HepG2 (cell line): ENCODE measurements around the gene BRCA1. TPM values are rescaled to one million over a fixed set of nuclear protein-coding genes. Genes with fewer than 3 reads are reported as not detected.

ENCODE experiments used
- ATAC-seq: fragments of 200-7000 bp; cut with Tn5 transposase; 3 replicates; pipeline ENCODE4 v1.9.1; 2020; ENCODE audit warnings: mild to moderate bottlenecking, moderate library complexity
- BruUV-seq: library from RNA; stranded (reverse); fragments of 400-500 nt; replicated peaks from 2 replicates; lab custom pipeline; 2021; lab: Mats Ljungman, UMichigan
- CTCF ChIA-PET: fragments of 300-600 bp; formaldehyde crosslinking; extraction: SDS; loops from one replicate; lab custom pipeline; 2021; ENCODE audit warnings: low total read pairs, inconsistent platforms, low intra/inter-chr PET ratio; lab: Yijun Ruan, JAX
- POLR2A ChIA-PET: fragments of 350-600 bp; sonication (Branson Sonifier 250); formaldehyde crosslinking; loops from one replicate; lab custom pipeline; 2020; ENCODE audit warnings: antibody characterized with exemption, inconsistent platforms; lab: Yijun Ruan, JAX
- DNase-seq: peaks from one replicate; pipeline ENCODE4 v3.0.0-alpha.2; 2015; ENCODE audit warnings: low spot score
- FAIRE-seq: peaks from 3 replicates; lab custom pipeline; 2011; peaks lifted over from hg19 to GRCh38; lab: Jason Lieb, UNC
- H2AFZ ChIP-seq: one replicate; pipeline ENCODE4 v1.6.1; 2011; ENCODE audit warnings: low read length, inconsistent platforms
- H3K27ac ChIP-seq: fragments of 300-600 bp; 3 replicates; pipeline ENCODE4 v1.8.0; 2011; ENCODE audit warnings: mixed run types, mild to moderate bottlenecking, mixed read lengths, low read length, inconsistent platforms; ENCODE audit not compliant: insufficient read depth; ENCODE audit errors: extremely low read length
- H3K27me3 ChIP-seq, 2 experiments: fragments of 200-600 bp in 1 of 2; 2 replicates in 1 of 2; 3 replicates in 1 of 2; pipeline versions ENCODE4 v1.6.0 to v1.8.0; 2011; ENCODE audit warnings: low read length in 2 of 2, mild to moderate bottlenecking in 2 of 2, moderate library complexity in 2 of 2, inconsistent platforms in 1 of 2; ENCODE audit not compliant: insufficient read depth in 2 of 2, control insufficient read depth in 1 of 2
- H3K36me3 ChIP-seq, 2 experiments: fragments of 200-600 bp in 1 of 2; replicated peaks in 1 of 2; 2 replicates in 1 of 2; 3 replicates in 1 of 2; pipeline versions ENCODE4 v1.5.1 to v1.8.0; 2011; ENCODE audit warnings: low read length in 2 of 2, inconsistent platforms in 1 of 2; ENCODE audit not compliant: insufficient read depth in 2 of 2, control insufficient read depth in 1 of 2
- H3K4me1 ChIP-seq: 2 replicates; pipeline ENCODE4 v1.5.1; 2012; ENCODE audit warnings: low read length, inconsistent platforms; ENCODE audit not compliant: insufficient read depth
- H3K4me2 ChIP-seq: 2 replicates; pipeline ENCODE4 v1.6.0; 2011; ENCODE audit warnings: low read depth, low read length, inconsistent platforms
- H3K4me3 ChIP-seq, 3 experiments: fragments of 200-600 bp in 1 of 3; sonication (generic), shearing (Covaris generic) in 1 of 3; replicated peaks in 1 of 3; 2 replicates each; pipeline ENCODE4 v1.5.1; 2011 to 2016; ENCODE audit warnings: low read length in 3 of 3, inconsistent platforms in 2 of 3, low read depth in 2 of 3, mild to moderate bottlenecking in 2 of 3, control low read depth in 1 of 3, mixed read lengths in 1 of 3; ENCODE audit not compliant: insufficient read depth in 1 of 3
- H3K79me2 ChIP-seq: one replicate; pipeline ENCODE4 v1.6.1; 2011; ENCODE audit warnings: low read length, inconsistent platforms; ENCODE audit not compliant: insufficient read depth
- H3K9ac ChIP-seq: 2 replicates; pipeline ENCODE4 v1.6.0; 2011; ENCODE audit warnings: mild to moderate bottlenecking, low read depth, low read length, inconsistent platforms; ENCODE audit not compliant: insufficient read depth
- H3K9me3 ChIP-seq: 2 replicates; pipeline ENCODE4 v1.5.1; 2012; ENCODE audit warnings: mild to moderate bottlenecking, low read length
- H4K20me1 ChIP-seq: 2 replicates; pipeline ENCODE4 v1.6.0; 2011; ENCODE audit warnings: inconsistent platforms, mild to moderate bottlenecking, low read length, moderate library complexity; ENCODE audit not compliant: insufficient read depth
- ATF7 ChIP-seq, 2 experiments: fragments of 450-650 bp in 1 of 2; sonication (generic) in 1 of 2; formaldehyde crosslinking in 1 of 2; IDR thresholded peaks; 2 replicates each; pipeline versions ENCODE4 v1.4.0 to v1.6.1; 2016 to 2020; ENCODE audit warnings: antibody characterized with exemption in 1 of 2, mild to moderate bottlenecking in 1 of 2, missing genetic modification reagents in 1 of 2
- CSRNP1 ChIP-seq: sonication (generic); formaldehyde crosslinking; IDR thresholded peaks from 2 replicates; pipeline ENCODE4 v1.8.1; 2023; ENCODE audit warnings: mild to moderate bottlenecking, missing genetic modification reagents
- MED1 ChIP-seq: sonication (generic); formaldehyde crosslinking; IDR thresholded peaks from 2 replicates; pipeline ENCODE4 v1.4.0; 2020; ENCODE audit warnings: missing genetic modification reagents
- NFKBIZ ChIP-seq: IDR thresholded peaks from 2 replicates; pipeline ENCODE4 v1.6.1; 2018; ENCODE audit warnings: missing genetic modification reagents, missing compliant biosample characterization
- TOPORS ChIP-seq: sonication (generic); formaldehyde crosslinking; IDR thresholded peaks from 2 replicates; pipeline ENCODE4 v1.8.0; 2023; ENCODE audit warnings: mild to moderate bottlenecking, missing genetic modification reagents
- ZBTB38 ChIP-seq: sonication (generic); formaldehyde crosslinking; IDR thresholded peaks from 2 replicates; pipeline ENCODE4 v1.5.1; 2020; ENCODE audit warnings: mild to moderate bottlenecking, missing genetic modification reagents
- ZC3H4 ChIP-seq: sonication (generic); formaldehyde crosslinking; IDR thresholded peaks from 2 replicates; pipeline ENCODE4 v1.4.0; 2020; ENCODE audit warnings: missing genetic modification reagents, borderline replicate concordance
- ZFP62 ChIP-seq: sonication (generic); formaldehyde crosslinking; IDR thresholded peaks from 2 replicates; pipeline ENCODE4 v1.4.0; 2020; ENCODE audit warnings: missing genetic modification reagents
- ZKSCAN5 ChIP-seq: sonication (generic); formaldehyde crosslinking; IDR thresholded peaks from 2 replicates; pipeline ENCODE4 v1.5.1; 2020; ENCODE audit warnings: mild to moderate bottlenecking, missing genetic modification reagents
- ZNF17 ChIP-seq: sonication (generic); formaldehyde crosslinking; IDR thresholded peaks from 2 replicates; pipeline ENCODE4 v1.5.0; 2020; ENCODE audit warnings: mild to moderate bottlenecking, missing genetic modification reagents
- ZNF501 ChIP-seq: sonication (generic); formaldehyde crosslinking; IDR thresholded peaks from 2 replicates; pipeline ENCODE4 v1.5.1; 2020; ENCODE audit warnings: mild to moderate bottlenecking, moderate library complexity, missing genetic modification reagents
- ZNF772 ChIP-seq: sonication (generic); formaldehyde crosslinking; IDR thresholded peaks from 2 replicates; pipeline ENCODE4 v1.5.0; 2020; ENCODE audit warnings: mild to moderate bottlenecking, missing genetic modification reagents
- WGBS: methylation state at CpG from one replicate; pipeline ENCODE4 v1.1.6; 2017; ENCODE audit warnings: low lambda C conversion rate; 5-methylcytosine and 5-hydroxymethylcytosine counted together
- in situ Hi-C: cut with HindIII; loops from 2 replicates; pipeline ENCODE4 v1.10.0; 2017; ENCODE audit warnings: low pct_unique_long_range_greater_than_20kb; ENCODE audit not compliant: extremely low pct_ligation_motif_present
- intact Hi-C: fragments of 100-400 bp; cut with micrococcal nuclease; formaldehyde crosslinking; loops from one replicate; pipeline ENCODE4 v1.10.0; 2022; ENCODE audit not compliant: unreplicated experiment
- polyA plus RNA-seq, 8 experiments: library from polyadenylated mRNA; depleted of rRNA in 3 of 8; stranded (reverse) in 7 of 8; unstranded in 1 of 8; fragments of >200 nt; fragmentation: Illumina TruSeq in 4 of 8; extraction: Trizol in 4 of 8; gene quantifications; 2 replicates each; pipeline versions ENCODE4 v1.2.1 to v1.2.3, GENCODE V29; 2011 to 2016; ENCODE audit warnings: low read depth in 4 of 8, missing spikeins in 1 of 8, mixed read lengths in 1 of 8; ENCODE audit not compliant: insufficient read depth in 1 of 8
- total RNA-seq, 5 experiments: library from RNA; depleted of rRNA; stranded (reverse); fragments of >200 nt; fragmentation: Illumina TruSeq; extraction: Trizol; gene quantifications; 2 replicates each; pipeline ENCODE4 v1.2.3, GENCODE V29; 2016; ENCODE audit warnings: low read depth in 1 of 5
- TF ChIP-seq, protein P1 (sequence below): sonication (generic); formaldehyde crosslinking; IDR thresholded peaks from 2 replicates; pipeline ENCODE4 v1.8.1; 2023; ENCODE audit warnings: missing genetic modification reagents, inconsistent platforms, borderline replicate concordance
- TF ChIP-seq, protein P2 (sequence below): sonication (generic); formaldehyde crosslinking; IDR thresholded peaks from 2 replicates; pipeline ENCODE4 v1.4.0; 2020; ENCODE audit warnings: missing genetic modification reagents
- TF ChIP-seq, protein P3 (sequence below): sonication (generic); formaldehyde crosslinking; IDR thresholded peaks from 2 replicates; pipeline ENCODE4 v1.4.0; 2020; ENCODE audit warnings: mild to moderate bottlenecking, missing genetic modification reagents

Gene BRCA1
- total and polyA plus RNA-seq, 2 of the 13 experiments (the other 11 are each of a cell fraction or from before 2014, with no cell fraction given): 13.3 to 37.5 TPM

DNA sequence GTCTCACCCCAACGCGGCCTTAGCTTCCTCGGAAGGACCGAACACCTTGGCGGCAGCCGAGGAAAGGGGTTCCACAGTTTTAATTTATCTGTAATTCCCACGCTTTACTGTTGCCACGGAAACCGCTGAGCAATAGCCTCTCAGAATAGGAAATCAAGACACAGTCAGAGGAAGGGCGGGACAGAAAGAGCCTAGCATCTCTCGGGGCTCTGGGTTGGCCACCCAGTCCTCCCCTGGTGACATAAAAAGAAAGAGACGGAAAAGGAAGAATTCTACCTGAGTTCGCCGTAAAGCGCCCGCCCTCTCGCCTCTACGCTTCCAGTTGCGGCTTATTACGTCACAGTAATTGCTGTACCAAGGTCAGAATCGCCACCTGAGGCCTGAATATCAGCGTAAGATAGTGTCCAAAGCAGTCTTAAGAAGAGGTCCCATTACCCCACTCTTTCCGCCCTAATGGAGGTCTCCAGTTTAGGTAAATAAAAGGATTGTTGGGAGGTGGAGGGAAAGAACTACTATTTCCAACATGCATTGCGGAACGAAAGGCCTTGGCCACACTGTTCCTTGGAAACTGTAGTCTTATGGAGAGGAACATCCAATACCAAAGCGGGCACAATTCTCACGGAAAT, 45.1 kb upstream of the BRCA1 start:
- H3K27me3 ChIP-seq: no peaks in the 10 kb centered on the region; a peak in 1 of 5 replicates
- WGBS: under 1% methylated on average over 27 of the region's 27 CpGs
- H3K27ac ChIP-seq: peak overlapping the region; percentile 90
- TSS peak; percentile 88 for BruUV-seq
- H3K4me1 ChIP-seq: peaks cover 62% of the 10 kb centered on the region
- ATAC-seq: peak; percentile 85
- H3K9ac ChIP-seq: peak overlapping the region; percentile 92
- no peaks in the 10 kb centered on the region for H3K36me3 ChIP-seq
- H2AFZ ChIP-seq: no peak overlapping the region
- intact Hi-C loops: loop anchor here (1.0 to 5.0 kb wide), 4 partner anchors 45 to 163 kb away; partner anchors contain the start of genes BRCA1, IFI35 and RND2
- no peaks in the 10 kb centered on the region for H3K9me3 ChIP-seq
- H3K4me3 ChIP-seq: peak overlapping the region; percentile 62 to 94 (median 75)
- H3K79me2 ChIP-seq: peaks cover 36% of the 10 kb centered on the region
- in situ Hi-C loops: no loop called here
- ChIA-PET POLR2A (interaction anchor here (0.6 to 2.4 kb wide), 13 partner anchors 12 to 172 kb away, joined by 3 to 12 read pairs (median 6); partner anchors contain the start of genes BRCA1, RPL27 and TMEM106A), CTCF (interaction anchor here (1.0 kb wide), 1 partner anchor 146 kb away, joined by 3 read pairs; no protein-coding TSS in a partner anchor)
- no peaks in the 10 kb centered on the region for H4K20me1 ChIP-seq
- peak; percentile 96 for DNase-seq
- FAIRE-seq: peak; percentile 30
- H3K4me2 ChIP-seq: peak overlapping the region; percentile 93
- TF ChIP-seq ZBTB38 (CRISPR knock-in tag) (no peak), ZFP62 (no peak), TOPORS (CRISPR knock-in tag) (no peak; the same call in 1 of the 2 replicates), NFKBIZ (CRISPR knock-in tag) (peak; percentile 22; the same call in 1 of the 2 replicates), ZC3H4 (CRISPR knock-in tag) (no peak), ZNF772 (CRISPR knock-in tag) (0 out of 2 replicates have a peak, but pooled peaks have one; percentile 12), ATF7 (IDR thresholded peaks at IDR 0.05) (peak; percentile 82), ATF7 (CRISPR knock-in tag; IDR thresholded peaks at IDR 0.05) (peak; percentile 34; the same call in 1 of the 2 replicates), CSRNP1 (CRISPR knock-in tag) (peak; percentile 1; the same call in 1 of the 2 replicates), MED1 (CRISPR knock-in tag) (no peak), ZKSCAN5 (CRISPR knock-in tag) (no peak), ZNF501 (CRISPR knock-in tag) (peak; percentile 44), ZNF17 (CRISPR knock-in tag) (no peak)
- TF ChIP-seq, protein P1, sequence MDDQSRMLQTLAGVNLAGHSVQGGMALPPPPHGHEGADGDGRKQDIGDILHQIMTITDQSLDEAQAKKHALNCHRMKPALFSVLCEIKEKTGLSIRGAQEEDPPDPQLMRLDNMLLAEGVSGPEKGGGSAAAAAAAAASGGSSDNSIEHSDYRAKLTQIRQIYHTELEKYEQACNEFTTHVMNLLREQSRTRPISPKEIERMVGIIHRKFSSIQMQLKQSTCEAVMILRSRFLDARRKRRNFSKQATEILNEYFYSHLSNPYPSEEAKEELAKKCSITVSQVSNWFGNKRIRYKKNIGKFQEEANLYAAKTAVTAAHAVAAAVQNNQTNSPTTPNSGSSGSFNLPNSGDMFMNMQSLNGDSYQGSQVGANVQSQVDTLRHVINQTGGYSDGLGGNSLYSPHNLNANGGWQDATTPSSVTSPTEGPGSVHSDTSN: no peak
- TF ChIP-seq, protein P2, sequence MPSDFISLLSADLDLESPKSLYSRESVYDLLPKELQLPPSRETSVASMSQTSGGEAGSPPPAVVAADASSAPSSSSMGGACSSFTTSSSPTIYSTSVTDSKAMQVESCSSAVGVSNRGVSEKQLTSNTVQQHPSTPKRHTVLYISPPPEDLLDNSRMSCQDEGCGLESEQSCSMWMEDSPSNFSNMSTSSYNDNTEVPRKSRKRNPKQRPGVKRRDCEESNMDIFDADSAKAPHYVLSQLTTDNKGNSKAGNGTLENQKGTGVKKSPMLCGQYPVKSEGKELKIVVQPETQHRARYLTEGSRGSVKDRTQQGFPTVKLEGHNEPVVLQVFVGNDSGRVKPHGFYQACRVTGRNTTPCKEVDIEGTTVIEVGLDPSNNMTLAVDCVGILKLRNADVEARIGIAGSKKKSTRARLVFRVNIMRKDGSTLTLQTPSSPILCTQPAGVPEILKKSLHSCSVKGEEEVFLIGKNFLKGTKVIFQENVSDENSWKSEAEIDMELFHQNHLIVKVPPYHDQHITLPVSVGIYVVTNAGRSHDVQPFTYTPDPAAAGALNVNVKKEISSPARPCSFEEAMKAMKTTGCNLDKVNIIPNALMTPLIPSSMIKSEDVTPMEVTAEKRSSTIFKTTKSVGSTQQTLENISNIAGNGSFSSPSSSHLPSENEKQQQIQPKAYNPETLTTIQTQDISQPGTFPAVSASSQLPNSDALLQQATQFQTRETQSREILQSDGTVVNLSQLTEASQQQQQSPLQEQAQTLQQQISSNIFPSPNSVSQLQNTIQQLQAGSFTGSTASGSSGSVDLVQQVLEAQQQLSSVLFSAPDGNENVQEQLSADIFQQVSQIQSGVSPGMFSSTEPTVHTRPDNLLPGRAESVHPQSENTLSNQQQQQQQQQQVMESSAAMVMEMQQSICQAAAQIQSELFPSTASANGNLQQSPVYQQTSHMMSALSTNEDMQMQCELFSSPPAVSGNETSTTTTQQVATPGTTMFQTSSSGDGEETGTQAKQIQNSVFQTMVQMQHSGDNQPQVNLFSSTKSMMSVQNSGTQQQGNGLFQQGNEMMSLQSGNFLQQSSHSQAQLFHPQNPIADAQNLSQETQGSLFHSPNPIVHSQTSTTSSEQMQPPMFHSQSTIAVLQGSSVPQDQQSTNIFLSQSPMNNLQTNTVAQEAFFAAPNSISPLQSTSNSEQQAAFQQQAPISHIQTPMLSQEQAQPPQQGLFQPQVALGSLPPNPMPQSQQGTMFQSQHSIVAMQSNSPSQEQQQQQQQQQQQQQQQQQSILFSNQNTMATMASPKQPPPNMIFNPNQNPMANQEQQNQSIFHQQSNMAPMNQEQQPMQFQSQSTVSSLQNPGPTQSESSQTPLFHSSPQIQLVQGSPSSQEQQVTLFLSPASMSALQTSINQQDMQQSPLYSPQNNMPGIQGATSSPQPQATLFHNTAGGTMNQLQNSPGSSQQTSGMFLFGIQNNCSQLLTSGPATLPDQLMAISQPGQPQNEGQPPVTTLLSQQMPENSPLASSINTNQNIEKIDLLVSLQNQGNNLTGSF: no peak
- TF ChIP-seq, protein P3, sequence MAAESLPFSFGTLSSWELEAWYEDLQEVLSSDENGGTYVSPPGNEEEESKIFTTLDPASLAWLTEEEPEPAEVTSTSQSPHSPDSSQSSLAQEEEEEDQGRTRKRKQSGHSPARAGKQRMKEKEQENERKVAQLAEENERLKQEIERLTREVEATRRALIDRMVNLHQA (CRISPR knock-in tag): no peak
